BLaER1 (cell line): ENCODE data around the gene ACYP1.

ENCODE experiments used
- H3K27ac ChIP-seq: shearing (Covaris generic); formaldehyde crosslinking; 2 replicates; pipeline ENCODE4 v1.8.1; 2022
- H3K27me3 ChIP-seq: shearing (Covaris generic); formaldehyde crosslinking; 2 replicates; pipeline ENCODE4 v1.8.1; 2022
- H3K36me3 ChIP-seq: shearing (Covaris generic); formaldehyde crosslinking; 2 replicates; pipeline ENCODE4 v1.8.1; 2022
- H3K4me1 ChIP-seq: shearing (Covaris generic); formaldehyde crosslinking; 2 replicates; pipeline ENCODE4 v1.8.1; 2022
- H3K4me2 ChIP-seq: shearing (Covaris generic); formaldehyde crosslinking; 2 replicates; pipeline ENCODE4 v1.8.1; 2022
- H3K4me3 ChIP-seq: shearing (Covaris generic); formaldehyde crosslinking; 2 replicates; pipeline ENCODE4 v1.8.1; 2022
- H3K9ac ChIP-seq: shearing (Covaris generic); formaldehyde crosslinking; 2 replicates; pipeline ENCODE4 v1.8.1; 2022
- H3K9me3 ChIP-seq: shearing (Covaris generic); formaldehyde crosslinking; 2 replicates; pipeline ENCODE4 v1.8.1; 2022
- H4K20me1 ChIP-seq: shearing (Covaris generic); formaldehyde crosslinking; 2 replicates; pipeline ENCODE4 v1.8.1; 2022
- Cebpa-rat ChIP-seq: shearing (Covaris generic); IDR thresholded peaks from 2 replicates; pipeline ENCODE4 v1.8.1; 2022

The ACYP1 gene

DNA sequence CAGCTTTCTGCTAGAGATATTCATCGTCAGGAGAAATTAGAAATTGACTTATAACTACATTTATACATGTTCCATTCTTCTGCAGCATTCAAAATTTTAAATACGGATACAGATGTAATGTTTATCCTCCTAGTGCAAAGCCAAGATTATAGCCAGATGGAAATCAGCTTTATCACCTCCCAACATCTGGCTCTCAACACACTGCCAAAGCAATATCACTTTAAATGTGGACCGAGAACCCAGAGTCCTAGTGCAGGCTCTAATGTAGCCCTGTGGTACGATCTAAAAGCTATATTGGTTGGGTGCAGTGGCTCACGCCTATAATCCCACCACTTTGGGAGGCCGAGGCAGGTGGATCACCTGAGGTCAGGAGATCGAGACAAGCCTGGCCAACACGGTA is 19.1 kb downstream of the ACYP1 start:
- H3K4me2 ChIP-seq, result no peak overlapping the region
- H3K9ac ChIP-seq, result no peak overlapping the region
- no peak for TF ChIP-seq Cebpa-rat
- no peaks in the 10 kb centered on the region for H3K9me3 ChIP-seq
- H3K36me3 ChIP-seq, result peaks cover 5% of the 10 kb centered on the region; the same call in 1 of the 2 replicates
- H3K27ac ChIP-seq, result no peak overlapping the region
- H3K4me3 ChIP-seq, result no peak overlapping the region
- peaks cover 6% of the 10 kb centered on the region; the same call in 1 of the 2 replicates for H4K20me1 ChIP-seq
- peaks cover 6% of the 10 kb centered on the region; the same call in 1 of the 2 replicates for H3K27me3 ChIP-seq
- H3K4me1 ChIP-seq, result no peaks in the 10 kb centered on the region

DNA sequence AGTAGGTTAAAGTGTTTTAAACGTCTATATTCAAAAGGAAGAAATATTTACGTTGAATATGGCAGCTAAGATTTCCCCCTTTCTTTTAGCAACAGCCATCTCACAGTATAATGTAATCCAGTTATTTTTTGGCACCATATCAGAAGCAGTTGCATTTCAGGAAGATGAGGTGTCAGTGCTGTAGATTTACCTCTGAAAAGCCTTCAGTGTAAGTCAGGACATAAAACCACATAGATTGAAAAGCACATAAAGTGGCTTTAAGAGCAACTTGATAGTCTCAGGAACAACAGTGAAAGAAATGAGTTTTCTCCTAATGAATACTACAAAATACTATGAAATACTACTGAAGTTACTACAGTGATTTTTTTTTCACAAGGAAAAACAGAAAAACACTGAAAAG is 19.5 kb downstream of the ACYP1 start:
- no peak overlapping the region for H3K9ac ChIP-seq
- H3K9me3 ChIP-seq, result no peaks in the 10 kb centered on the region
- 0 out of 2 replicates have a peak, but pooled peaks cover 4% of the 10 kb centered on the region for H3K27me3 ChIP-seq
- no peaks in the 10 kb centered on the region for H3K4me1 ChIP-seq
- no peak overlapping the region for H3K27ac ChIP-seq
- no peak overlapping the region for H3K4me3 ChIP-seq
- H4K20me1 ChIP-seq, result peaks cover 4% of the 10 kb centered on the region; the same call in 1 of the 2 replicates
- no peak overlapping the region for H3K4me2 ChIP-seq
- peaks cover 4% of the 10 kb centered on the region; the same call in 1 of the 2 replicates for H3K36me3 ChIP-seq
- no peak for TF ChIP-seq Cebpa-rat

DNA sequence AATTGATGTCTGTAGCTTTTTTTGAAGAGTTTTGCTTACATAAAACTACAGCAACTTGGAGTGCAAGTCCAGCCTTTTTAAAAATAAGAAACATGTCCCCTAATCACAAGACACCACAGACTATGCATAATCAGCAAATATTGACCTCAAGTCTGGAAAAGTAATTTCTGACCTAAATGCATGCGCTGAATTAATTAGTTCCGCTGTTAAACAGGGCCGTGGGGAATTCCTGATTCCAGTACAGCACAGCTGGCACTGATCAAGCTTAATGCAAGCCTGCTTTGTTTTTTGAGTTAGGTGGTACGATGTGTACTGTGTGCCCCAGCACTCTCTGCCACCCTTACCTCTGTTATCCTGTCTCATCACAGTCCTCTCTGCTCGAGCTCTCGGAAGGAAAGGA is 21.8 kb downstream of the ACYP1 start:
- Histone ChIP-seq H3K9ac (no peak overlapping the region), H3K27me3 (no peaks in the 10 kb centered on the region), H3K9me3 (no peaks in the 10 kb centered on the region), H3K27ac (no peak overlapping the region), H3K36me3 (peaks cover 9% of the 10 kb centered on the region; the same call in 1 of the 2 replicates), H4K20me1 (no peaks in the 10 kb centered on the region; the same call in 1 of the 2 replicates), H3K4me2 (no peak overlapping the region), H3K4me1 (no peaks in the 10 kb centered on the region), H3K4me3 (no peak overlapping the region)
- no peak for TF ChIP-seq Cebpa-rat

DNA sequence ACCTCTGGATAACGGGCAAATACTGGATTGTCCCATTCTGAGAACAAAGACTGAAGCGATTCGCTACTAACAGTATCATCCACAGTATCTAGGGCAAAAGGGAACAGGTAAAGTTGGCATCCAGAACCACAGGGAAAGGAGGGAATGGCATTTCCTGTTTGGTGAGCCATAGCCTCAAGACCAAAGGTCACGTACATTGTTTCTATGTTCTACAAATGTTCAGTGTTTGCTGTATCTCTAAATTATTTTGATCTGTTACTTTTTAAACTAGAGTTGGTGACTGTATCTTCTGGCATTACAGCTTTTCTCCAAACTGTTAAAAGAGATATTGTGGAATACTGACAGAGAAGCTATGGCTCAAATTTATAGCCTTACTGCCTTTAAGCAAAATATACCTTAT is 22.2 kb downstream of the ACYP1 start:
- Histone ChIP-seq H3K4me2 (no peak overlapping the region), H3K4me3 (no peak overlapping the region), H4K20me1 (no peaks in the 10 kb centered on the region; the same call in 1 of the 2 replicates), H3K27ac (no peak overlapping the region), H3K9ac (no peak overlapping the region), H3K4me1 (no peaks in the 10 kb centered on the region), H3K9me3 (no peaks in the 10 kb centered on the region), H3K36me3 (peaks cover 9% of the 10 kb centered on the region; the same call in 1 of the 2 replicates), H3K27me3 (no peaks in the 10 kb centered on the region)
- TF ChIP-seq Cebpa-rat, result no peak

DNA sequence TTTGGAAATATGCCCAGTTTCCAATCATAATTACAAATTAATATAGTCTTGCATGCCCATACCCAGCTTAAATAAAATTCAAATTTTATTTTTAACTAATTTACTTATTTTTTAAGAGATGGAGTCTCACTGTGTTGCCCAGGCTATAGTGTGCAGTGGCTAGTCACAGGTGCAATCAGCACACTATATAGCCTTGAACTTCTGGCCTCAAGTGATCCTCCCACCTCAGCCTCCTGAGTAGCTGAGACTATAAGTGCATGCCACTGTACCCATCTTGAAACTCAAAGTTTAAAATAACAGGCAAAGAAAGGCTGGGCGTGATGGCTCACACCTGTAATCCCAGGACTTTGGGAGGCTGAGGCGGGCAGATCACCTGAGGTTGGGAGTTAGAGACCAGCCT is 22.9 kb downstream of the ACYP1 start:
- no peak overlapping the region for H3K9ac ChIP-seq
- no peaks in the 10 kb centered on the region; the same call in 1 of the 2 replicates for H4K20me1 ChIP-seq
- H3K4me1 ChIP-seq, result no peaks in the 10 kb centered on the region
- no peak overlapping the region for H3K4me2 ChIP-seq
- H3K27ac ChIP-seq, result no peak overlapping the region
- H3K27me3 ChIP-seq, result no peaks in the 10 kb centered on the region
- no peak for TF ChIP-seq Cebpa-rat
- H3K36me3 ChIP-seq, result peaks cover 9% of the 10 kb centered on the region; the same call in 1 of the 2 replicates
- no peaks in the 10 kb centered on the region for H3K9me3 ChIP-seq
- no peak overlapping the region for H3K4me3 ChIP-seq

DNA sequence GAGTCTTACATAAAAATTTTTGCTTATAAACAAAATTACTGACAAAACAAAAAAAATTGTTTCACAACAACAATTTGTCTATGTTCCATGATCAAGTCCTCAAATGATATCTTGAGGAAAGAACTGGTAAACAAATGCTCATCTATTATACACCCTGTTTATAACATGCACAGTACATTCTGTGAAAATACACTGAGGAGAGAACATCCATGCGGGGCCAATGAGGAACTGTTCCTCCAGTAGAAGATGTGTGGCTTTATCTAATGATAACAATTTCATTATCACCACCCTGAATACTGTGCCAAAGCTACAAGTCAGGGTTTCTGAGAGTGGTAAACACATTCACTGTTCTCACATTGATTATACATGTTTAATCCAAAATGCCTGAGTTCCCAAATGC is 23.3 kb downstream of the ACYP1 start:
- Histone ChIP-seq H3K4me1 (no peaks in the 10 kb centered on the region), H3K36me3 (peaks cover 9% of the 10 kb centered on the region; the same call in 1 of the 2 replicates), H3K4me2 (no peak overlapping the region), H3K27ac (no peak overlapping the region), H3K9ac (no peak overlapping the region), H4K20me1 (no peaks in the 10 kb centered on the region; the same call in 1 of the 2 replicates), H3K27me3 (no peaks in the 10 kb centered on the region), H3K9me3 (no peaks in the 10 kb centered on the region), H3K4me3 (no peak overlapping the region)
- no peak for TF ChIP-seq Cebpa-rat

DNA sequence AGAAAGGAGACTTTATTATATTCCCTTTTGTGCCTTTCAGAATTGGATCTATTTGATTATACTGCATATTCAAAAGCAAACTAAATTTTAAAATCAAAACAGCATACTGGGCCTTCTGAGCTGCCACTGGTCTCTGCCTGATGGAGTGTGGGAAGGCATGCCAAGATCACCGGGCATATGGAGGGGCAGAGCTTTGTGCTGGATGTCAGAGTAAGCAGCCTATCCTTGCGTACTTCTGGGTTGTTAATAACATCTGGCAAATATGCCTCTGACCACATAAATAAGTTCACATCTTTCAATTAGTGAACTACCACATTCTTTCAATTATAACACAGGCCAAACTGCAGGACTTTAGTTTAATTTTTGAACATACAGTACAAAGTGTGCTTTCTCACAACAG is 30.9 kb downstream of the ACYP1 start:
- no peak overlapping the region for H3K4me2 ChIP-seq
- no peak overlapping the region for H3K27ac ChIP-seq
- TF ChIP-seq Cebpa-rat, result no peak
- H3K4me1 ChIP-seq, result no peaks in the 10 kb centered on the region
- H3K27me3 ChIP-seq, result no peaks in the 10 kb centered on the region
- H3K4me3 ChIP-seq, result no peak overlapping the region
- no peak overlapping the region for H3K9ac ChIP-seq
- peaks cover 29% of the 10 kb centered on the region for H3K36me3 ChIP-seq
- no peaks in the 10 kb centered on the region for H3K9me3 ChIP-seq
- no peaks in the 10 kb centered on the region for H4K20me1 ChIP-seq

DNA sequence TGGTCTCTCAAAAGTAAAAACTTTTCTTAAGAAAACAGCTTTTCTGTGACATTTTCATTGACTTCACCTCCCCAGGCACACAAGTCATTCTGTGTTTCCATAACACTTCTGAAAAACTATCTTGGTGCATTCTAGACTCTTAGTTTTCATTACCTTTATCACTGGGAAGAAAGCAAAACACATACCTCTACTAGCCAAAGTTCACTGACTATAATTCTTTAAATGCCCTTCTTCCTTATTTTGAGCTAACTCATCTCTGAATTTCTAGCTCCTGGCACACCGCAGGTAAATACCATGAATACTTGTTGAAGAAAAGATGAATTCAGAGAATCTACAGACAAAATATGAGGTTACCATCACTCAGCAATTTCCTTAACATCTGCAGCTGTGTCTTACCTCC is 33.7 kb downstream of the ACYP1 start:
- Histone ChIP-seq H3K27me3 (no peaks in the 10 kb centered on the region), H3K36me3 (peaks cover 33% of the 10 kb centered on the region), H3K9me3 (no peaks in the 10 kb centered on the region), H3K4me3 (no peak overlapping the region), H3K27ac (no peak overlapping the region), H3K4me1 (no peaks in the 10 kb centered on the region), H3K4me2 (no peak overlapping the region), H3K9ac (no peak overlapping the region), H4K20me1 (no peaks in the 10 kb centered on the region)
- no peak for TF ChIP-seq Cebpa-rat

DNA sequence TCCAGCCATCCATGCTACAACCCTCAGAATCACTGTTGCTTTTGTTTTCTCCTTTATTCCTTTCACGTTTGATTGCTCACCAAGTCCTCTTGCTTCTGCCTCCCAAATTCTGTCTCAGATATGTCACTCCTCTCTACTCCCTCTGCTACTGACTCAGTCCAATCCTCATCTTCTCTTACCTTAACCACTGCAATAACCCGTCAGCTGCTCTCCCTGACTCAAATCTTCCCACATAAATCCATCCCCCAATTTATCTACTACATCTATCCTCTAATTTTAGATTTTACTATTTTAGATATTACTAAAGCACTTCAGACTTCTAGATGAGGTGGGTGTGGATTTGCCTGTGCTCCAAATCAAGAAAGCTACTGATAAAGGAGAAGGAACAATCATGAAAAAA is 37.9 kb downstream of the ACYP1 start:
- Histone ChIP-seq H3K4me2 (no peak overlapping the region), H3K4me1 (peaks cover 10% of the 10 kb centered on the region; the same call in 1 of the 2 replicates), H4K20me1 (no peaks in the 10 kb centered on the region), H3K27me3 (no peaks in the 10 kb centered on the region), H3K36me3 (peaks cover 32% of the 10 kb centered on the region), H3K9ac (no peak overlapping the region), H3K27ac (no peak overlapping the region), H3K4me3 (no peak overlapping the region), H3K9me3 (no peaks in the 10 kb centered on the region)
- TF ChIP-seq Cebpa-rat, result no peak

DNA sequence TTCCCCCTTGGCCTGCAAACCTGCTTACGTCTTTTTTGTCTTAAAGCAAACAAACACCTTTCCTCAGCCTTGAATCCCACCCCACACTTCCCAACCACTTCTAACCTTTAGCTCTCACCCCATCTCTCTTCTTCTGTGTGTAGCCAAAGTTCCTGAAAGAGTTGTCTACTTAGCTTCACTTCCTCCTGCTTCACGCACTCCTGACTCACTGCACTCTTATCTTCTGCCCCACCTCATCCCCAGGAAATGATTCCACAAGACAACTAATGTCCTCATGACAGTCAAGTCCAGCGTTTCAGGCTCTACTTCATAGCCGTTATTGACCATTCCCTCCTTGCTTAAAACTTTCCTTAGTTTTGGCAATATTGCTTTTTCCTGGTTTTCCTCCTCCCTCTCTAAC is 38.7 kb downstream of the ACYP1 start:
- Histone ChIP-seq H3K36me3 (peaks cover 36% of the 10 kb centered on the region), H3K4me2 (no peak overlapping the region), H3K4me3 (no peak overlapping the region), H3K9ac (no peak overlapping the region), H4K20me1 (no peaks in the 10 kb centered on the region), H3K27ac (no peak overlapping the region), H3K27me3 (no peaks in the 10 kb centered on the region), H3K9me3 (no peaks in the 10 kb centered on the region), H3K4me1 (peaks cover 10% of the 10 kb centered on the region; the same call in 1 of the 2 replicates)
- TF ChIP-seq Cebpa-rat, result no peak

DNA sequence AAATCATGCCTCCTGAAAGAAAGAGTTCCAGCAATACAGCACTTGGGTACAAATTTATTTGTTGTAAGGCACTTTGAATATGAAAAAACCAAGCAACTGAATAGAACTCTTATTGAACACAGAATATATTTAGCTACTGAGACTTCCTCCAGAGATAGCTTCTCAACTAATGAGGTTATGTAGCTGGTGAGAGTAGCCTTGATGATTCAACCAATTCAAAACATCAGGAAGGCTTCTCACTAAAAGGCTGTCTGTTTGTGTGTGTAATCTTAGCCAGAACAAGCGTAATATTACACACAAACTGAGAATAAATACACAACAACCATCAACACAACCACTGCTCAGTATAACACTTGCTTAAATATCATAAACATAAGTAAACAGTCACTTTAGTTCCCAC is 40.7 kb downstream of the ACYP1 start:
- no peak for TF ChIP-seq Cebpa-rat
- Histone ChIP-seq H3K36me3 (peaks cover 41% of the 10 kb centered on the region), H3K27ac (no peak overlapping the region)

More for the DNA sequence above, 40.7 kb downstream of the ACYP1 start:
- H3K9me3 ChIP-seq, result no peaks in the 10 kb centered on the region
- H4K20me1 ChIP-seq, result no peaks in the 10 kb centered on the region
- H3K9ac ChIP-seq, result no peak overlapping the region
- H3K4me2 ChIP-seq, result no peak overlapping the region
- H3K4me1 ChIP-seq, result peaks cover 10% of the 10 kb centered on the region; the same call in 1 of the 2 replicates
- no peak overlapping the region for H3K4me3 ChIP-seq
- no peaks in the 10 kb centered on the region for H3K27me3 ChIP-seq
